ENCODE measurements around the gene RNU2-63P. TPM values are rescaled to one million over a fixed set of nuclear protein-coding genes. Genes with fewer than 3 reads are reported as not detected.
A peak's percentile ranks its signal among the peaks of the same experiment; 100 is the strongest.
"Not testable (repeated sequence)": the region's sequence is repeated elsewhere in the genome, so short reads cannot be mapped to it uniquely, and the experiment has no call there.

Gene RNU2-63P
- total and polyA plus RNA-seq, 11 donors, result not detected

DNA sequence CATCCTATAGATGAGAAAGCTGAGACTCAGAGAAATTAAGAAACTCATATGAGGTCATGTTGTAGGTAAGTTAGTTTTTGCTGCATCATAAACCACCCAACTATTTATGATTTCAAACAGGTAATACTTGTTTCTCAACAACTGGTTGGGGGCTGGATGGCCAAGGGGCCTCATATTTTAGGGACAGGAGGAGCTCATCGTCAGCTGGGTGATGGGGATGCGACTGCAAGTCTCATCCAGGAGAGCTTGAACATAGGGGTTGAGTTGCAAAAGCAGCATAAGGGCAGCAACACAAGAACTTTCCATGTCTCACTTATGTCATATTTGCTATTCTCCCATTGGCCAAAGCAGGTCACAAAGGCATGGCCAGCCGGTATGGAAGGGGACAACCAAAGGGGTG lies 3.6 kb upstream of the RNU2-63P start:
- no peak for ATAC-seq
- Histone ChIP-seq H3K4me3 (no peak overlapping the region), H3K36me3 (no peaks in the 10 kb centered on the region), H3K9me3 (no peaks in the 10 kb centered on the region), H3K27ac (no peak overlapping the region), H3K27me3 (no peaks in the 10 kb centered on the region), H3K4me1 (peaks cover 0 to 9% (median 0%) of the 10 kb centered on the region in 12 donors)
- TF ChIP-seq, protein P1, sequence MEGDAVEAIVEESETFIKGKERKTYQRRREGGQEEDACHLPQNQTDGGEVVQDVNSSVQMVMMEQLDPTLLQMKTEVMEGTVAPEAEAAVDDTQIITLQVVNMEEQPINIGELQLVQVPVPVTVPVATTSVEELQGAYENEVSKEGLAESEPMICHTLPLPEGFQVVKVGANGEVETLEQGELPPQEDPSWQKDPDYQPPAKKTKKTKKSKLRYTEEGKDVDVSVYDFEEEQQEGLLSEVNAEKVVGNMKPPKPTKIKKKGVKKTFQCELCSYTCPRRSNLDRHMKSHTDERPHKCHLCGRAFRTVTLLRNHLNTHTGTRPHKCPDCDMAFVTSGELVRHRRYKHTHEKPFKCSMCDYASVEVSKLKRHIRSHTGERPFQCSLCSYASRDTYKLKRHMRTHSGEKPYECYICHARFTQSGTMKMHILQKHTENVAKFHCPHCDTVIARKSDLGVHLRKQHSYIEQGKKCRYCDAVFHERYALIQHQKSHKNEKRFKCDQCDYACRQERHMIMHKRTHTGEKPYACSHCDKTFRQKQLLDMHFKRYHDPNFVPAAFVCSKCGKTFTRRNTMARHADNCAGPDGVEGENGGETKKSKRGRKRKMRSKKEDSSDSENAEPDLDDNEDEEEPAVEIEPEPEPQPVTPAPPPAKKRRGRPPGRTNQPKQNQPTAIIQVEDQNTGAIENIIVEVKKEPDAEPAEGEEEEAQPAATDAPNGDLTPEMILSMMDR (IDR thresholded peaks at IDR 0.05), result no peak
- TF ChIP-seq POLR2A (IDR thresholded peaks at IDR 0.05), result no peak
- intact Hi-C loops (cut with DNase I), result no loop called here
- WGBS, 4 donors, result 58 to 89% (median 86%) methylated on average over 3 of the region's 3 CpGs
- no peak for DNase-seq

GRCh38 chr2:88018909-88019308 lies 2.6 kb upstream of the RNU2-63P start:
- no peak overlapping the region for H3K4me3 ChIP-seq
- no peaks in the 10 kb centered on the region for H3K27me3 ChIP-seq
- TF ChIP-seq POLR2A (IDR thresholded peaks at IDR 0.05), result no peak
- TF ChIP-seq, protein P1 (IDR thresholded peaks at IDR 0.05), result no peak
- no peak for DNase-seq
- H3K4me1 ChIP-seq, result peaks cover 0 to 9% (median 0%) of the 10 kb centered on the region in 12 donors
- no peak for ATAC-seq
- H3K36me3 ChIP-seq, result no peaks in the 10 kb centered on the region
- intact Hi-C loops (cut with DNase I), result no loop called here
- H3K9me3 ChIP-seq, result no peaks in the 10 kb centered on the region
- 89 to 94% (median 92%) methylated on average over 6 of the region's 6 CpGs for WGBS, 4 donors
- H3K27ac ChIP-seq, result no peak overlapping the region

- H3K27ac ChIP-seq; DNase-seq; H3K27me3 ChIP-seq; ATAC-seq; H3K4me1 ChIP-seq; H3K4me3 ChIP-seq; intact Hi-C loops (cut with DNase I); H3K9me3 ChIP-seq; H3K36me3 ChIP-seq: not testable (repeated sequence)
- 84 to 87% (median 85%) methylated on average over 11 of the region's 11 CpGs for WGBS, 4 donors
Measured at GRCh38 chr2:88018077-88018805, 1.9 kb upstream of the RNU2-63P start.

DNA sequence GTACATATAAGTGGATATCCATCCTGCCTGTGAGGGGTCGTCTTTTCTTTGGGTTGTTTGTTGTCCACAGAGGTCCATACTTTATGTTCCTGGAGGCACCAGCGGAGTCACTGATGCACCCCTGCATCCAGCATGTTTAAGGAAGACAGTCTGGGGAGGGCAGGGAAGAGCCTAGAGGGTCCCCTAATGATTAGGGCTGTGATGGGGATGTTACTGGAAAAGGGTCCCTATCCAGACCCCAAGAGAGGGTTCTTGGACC lies 1.4 kb upstream of the RNU2-63P start:
- H3K27me3 ChIP-seq; intact Hi-C loops (cut with DNase I); H3K27ac ChIP-seq; H3K36me3 ChIP-seq; H3K4me1 ChIP-seq; ATAC-seq; DNase-seq; H3K9me3 ChIP-seq: not testable (repeated sequence)
- H3K4me3 ChIP-seq, result peak overlapping the region in 1 of 12 donors; percentile 65
- WGBS, 4 donors, result 86 to 100% (median 88%) methylated on average over 2 of the region's 2 CpGs

DNA sequence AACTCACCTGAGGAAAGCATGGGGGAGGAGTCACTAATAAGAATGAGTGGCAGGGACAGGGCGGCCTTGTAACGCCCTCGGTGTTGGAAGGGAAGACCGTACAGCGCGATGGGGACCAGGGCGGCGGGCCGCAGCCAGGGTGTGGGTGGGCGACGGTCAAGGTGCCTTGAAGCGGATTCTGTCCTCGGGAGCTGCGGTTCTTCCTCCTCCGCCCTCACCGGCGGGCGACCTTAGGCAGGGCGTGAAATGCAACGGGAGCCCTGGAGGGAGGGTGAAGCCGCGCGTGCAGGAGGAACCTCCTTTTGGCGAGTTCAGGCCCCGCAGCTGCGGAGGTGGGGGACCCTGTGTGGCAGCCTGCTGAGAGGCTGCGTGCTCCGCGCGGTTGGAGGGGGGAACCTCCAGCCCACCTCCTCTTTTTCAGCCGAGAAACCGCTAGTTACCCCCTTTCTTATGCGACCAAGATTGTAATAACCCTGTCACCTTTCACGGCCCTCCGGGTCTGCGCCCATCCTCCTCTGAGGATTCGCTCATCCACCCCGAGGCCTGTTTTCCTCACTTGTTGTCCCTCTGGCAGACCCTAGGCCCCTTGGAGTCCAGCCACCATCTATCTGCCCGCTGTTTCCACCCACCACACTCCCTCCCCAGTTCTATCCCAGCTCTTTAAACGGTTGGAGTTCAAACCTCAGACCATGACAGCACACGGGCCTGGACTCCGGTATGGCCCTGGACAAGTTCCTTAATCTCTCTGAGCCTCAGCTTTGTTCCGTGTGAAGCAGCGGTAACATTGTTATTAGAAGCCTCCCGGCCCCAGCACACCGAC lies 823 bp upstream of the RNU2-63P start:
- H3K27me3 ChIP-seq, result no peaks in the 10 kb centered on the region
- TF ChIP-seq, protein P1 (IDR thresholded peaks at IDR 0.05), result no peak
- TF ChIP-seq POLR2A (IDR thresholded peaks at IDR 0.05), result no peak
- peak overlapping the region; percentile 28 to 90 (median 61) for H3K4me3 ChIP-seq
- H3K9me3 ChIP-seq, result no peaks in the 10 kb centered on the region
- peak; percentile 63 to 81 (median 75) for ATAC-seq
- peak overlapping the region in 7 of 12 donors; percentile 15 to 67 (median 51) for H3K27ac ChIP-seq
- H3K36me3 ChIP-seq, result no peaks in the 10 kb centered on the region
- DNase-seq, result peak in 3 of 5 donors; percentile 20 to 49 (median 39)
- WGBS, 4 donors, result 27 to 33% (median 30%) methylated on average over 39 to 46 of the region's 46 CpGs
- intact Hi-C loops (cut with DNase I), result no loop called here
- peaks cover 0 to 9% (median 0%) of the 10 kb centered on the region in 12 donors for H3K4me1 ChIP-seq
